ENCODE measurements around the gene RCSD1.

The RCSD1 gene

GRCh38 chr1:167663002-167663772 lies 33.2 kb downstream of the RCSD1 start:
- Histone ChIP-seq H3K4me3 (ENCODE audit: insufficient read depth in 1 of 2, low read depth in 1 of 2, low read length in 2 of 2) (no peak overlapping the region), H3K36me3 (ENCODE audit: control insufficient read depth in 1 of 2, insufficient read depth in 2 of 2, low read depth in 1 of 2, low read length in 2 of 2) (no peaks in the 10 kb centered on the region), H2BK5ac (ENCODE audit: low read depth, low read length, poor library complexity, severe bottlenecking) (no peak overlapping the region), H3K79me1 (replicated peaks; ENCODE audit: low read length, poor library complexity, severe bottlenecking) (no peaks in the 10 kb centered on the region), H2BK15ac (ENCODE audit: low read depth, poor library complexity, severe bottlenecking) (no peak overlapping the region), H3K18ac (ENCODE audit: low read depth in 1 of 2, low read length in 2 of 2) (peak overlapping the region; percentile 46 to 69), H3K14ac (ENCODE audit: low read length in 2 of 2) (no peak overlapping the region), H3K27ac (ENCODE audit: low read length, poor library complexity, severe bottlenecking) (peak overlapping the region; percentile 10), H3K9ac (ENCODE audit: low read length) (no peak overlapping the region), H3K4me1 (ENCODE audit: control insufficient read depth, insufficient read depth, low read depth, low read length) (peaks cover 18% of the 10 kb centered on the region), H4K8ac (ENCODE audit: low read length) (no peak overlapping the region), H3K4ac (ENCODE audit: low read depth in 1 of 2, low read length in 2 of 2) (peak overlapping the region in 1 of 2 experiments; percentile 32), H2BK12ac (ENCODE audit: low read length in 2 of 2) (no peak overlapping the region), H2AK5ac (ENCODE audit: low read length, severe bottlenecking) (no peak overlapping the region), H2BK120ac (ENCODE audit: low read depth, low read length) (no peak overlapping the region), H3K27me3 (ENCODE audit: control insufficient read depth in 1 of 2, insufficient read depth in 1 of 2, low read length in 2 of 2) (no peaks in the 10 kb centered on the region), H4K91ac (ENCODE audit: low read length) (peak overlapping the region; percentile 75), H3K4me2 (ENCODE audit: low read length, poor library complexity, severe bottlenecking) (no peak overlapping the region), H2AFZ (ENCODE audit: low read depth, low read length) (no peak overlapping the region), H3K9me3 (ENCODE audit: control insufficient read depth, low read length) (no peaks in the 10 kb centered on the region), H3K23ac (ENCODE audit: low read length in 2 of 2) (no peak overlapping the region)
- DNase-seq = peak; percentile 79
- 22% methylated on average over 8 of the region's 8 CpGs for WGBS

GRCh38 chr1:167665469-167665868 lies 35.4 kb downstream of the RCSD1 start:
- H3K4me1 ChIP-seq (ENCODE audit: control insufficient read depth, insufficient read depth, low read depth, low read length) = peaks cover 19% of the 10 kb centered on the region
- H2BK12ac ChIP-seq (ENCODE audit: low read length in 2 of 2) = no peak overlapping the region
- H4K8ac ChIP-seq (ENCODE audit: low read length) = no peak overlapping the region
- no peak for DNase-seq
- H2BK15ac ChIP-seq (ENCODE audit: low read depth, poor library complexity, severe bottlenecking) = no peak overlapping the region
- H3K9ac ChIP-seq (ENCODE audit: low read length) = no peak overlapping the region
- no peak overlapping the region for H3K4me3 ChIP-seq (ENCODE audit: insufficient read depth in 1 of 2, low read depth in 1 of 2, low read length in 2 of 2)
- H3K4me2 ChIP-seq (ENCODE audit: low read length, poor library complexity, severe bottlenecking) = no peak overlapping the region
- H4K91ac ChIP-seq (ENCODE audit: low read length) = no peak overlapping the region
- H2AFZ ChIP-seq (ENCODE audit: low read depth, low read length) = no peak overlapping the region
- H2BK120ac ChIP-seq (ENCODE audit: low read depth, low read length) = no peak overlapping the region
- H3K36me3 ChIP-seq (ENCODE audit: control insufficient read depth in 1 of 2, insufficient read depth in 2 of 2, low read depth in 1 of 2, low read length in 2 of 2) = no peaks in the 10 kb centered on the region
- H3K14ac ChIP-seq (ENCODE audit: low read length in 2 of 2) = no peak overlapping the region
- H2BK5ac ChIP-seq (ENCODE audit: low read depth, low read length, poor library complexity, severe bottlenecking) = no peak overlapping the region
- H2AK5ac ChIP-seq (ENCODE audit: low read length, severe bottlenecking) = no peak overlapping the region
- H3K9me3 ChIP-seq (ENCODE audit: control insufficient read depth, low read length) = no peaks in the 10 kb centered on the region
- no peak overlapping the region for H3K27ac ChIP-seq (ENCODE audit: low read length, poor library complexity, severe bottlenecking)
- H3K27me3 ChIP-seq (ENCODE audit: control insufficient read depth in 1 of 2, insufficient read depth in 1 of 2, low read length in 2 of 2) = no peaks in the 10 kb centered on the region
- WGBS = 83% methylated on average over 3 of the region's 4 CpGs
- H3K18ac ChIP-seq (ENCODE audit: low read depth in 1 of 2, low read length in 2 of 2) = no peak overlapping the region
- H3K4ac ChIP-seq (ENCODE audit: low read depth in 1 of 2, low read length in 2 of 2) = no peak overlapping the region
- no peak overlapping the region for H3K23ac ChIP-seq (ENCODE audit: low read length in 2 of 2)
- no peaks in the 10 kb centered on the region for H3K79me1 ChIP-seq (replicated peaks; ENCODE audit: low read length, poor library complexity, severe bottlenecking)

- Histone ChIP-seq H2AK5ac (ENCODE audit: low read length, severe bottlenecking) (no peak overlapping the region), H3K4me1 (ENCODE audit: control insufficient read depth, insufficient read depth, low read depth, low read length) (peaks cover 17% of the 10 kb centered on the region), H2BK5ac (ENCODE audit: low read depth, low read length, poor library complexity, severe bottlenecking) (no peak overlapping the region), H3K9me3 (ENCODE audit: control insufficient read depth, low read length) (no peaks in the 10 kb centered on the region), H3K36me3 (ENCODE audit: control insufficient read depth in 1 of 2, insufficient read depth in 2 of 2, low read depth in 1 of 2, low read length in 2 of 2) (no peaks in the 10 kb centered on the region), H3K79me1 (replicated peaks; ENCODE audit: low read length, poor library complexity, severe bottlenecking) (no peaks in the 10 kb centered on the region), H3K23ac (ENCODE audit: low read length in 2 of 2) (no peak overlapping the region), H3K14ac (ENCODE audit: low read length in 2 of 2) (no peak overlapping the region), H2BK120ac (ENCODE audit: low read depth, low read length) (no peak overlapping the region), H3K27ac (ENCODE audit: low read length, poor library complexity, severe bottlenecking) (no peak overlapping the region), H3K4me2 (ENCODE audit: low read length, poor library complexity, severe bottlenecking) (no peak overlapping the region), H3K18ac (ENCODE audit: low read depth in 1 of 2, low read length in 2 of 2) (no peak overlapping the region), H4K8ac (ENCODE audit: low read length) (peak overlapping the region; percentile 12), H3K9ac (ENCODE audit: low read length) (peak overlapping the region; percentile 20), H2AFZ (ENCODE audit: low read depth, low read length) (no peak overlapping the region), H2BK12ac (ENCODE audit: low read length in 2 of 2) (no peak overlapping the region), H4K91ac (ENCODE audit: low read length) (no peak overlapping the region), H3K4me3 (ENCODE audit: insufficient read depth in 1 of 2, low read depth in 1 of 2, low read length in 2 of 2) (no peak overlapping the region), H3K4ac (ENCODE audit: low read depth in 1 of 2, low read length in 2 of 2) (no peak overlapping the region), H2BK15ac (ENCODE audit: low read depth, poor library complexity, severe bottlenecking) (no peak overlapping the region), H3K27me3 (ENCODE audit: control insufficient read depth in 1 of 2, insufficient read depth in 1 of 2, low read length in 2 of 2) (no peaks in the 10 kb centered on the region)
- DNase-seq = peak; percentile 74
- WGBS = 32% methylated on average over 4 of the region's 4 CpGs
Observed at GRCh38 chr1:167666416-167666815, 36.4 kb downstream of the RCSD1 start.

- no peak overlapping the region for H3K4me2 ChIP-seq (ENCODE audit: low read length, poor library complexity, severe bottlenecking)
- H3K23ac ChIP-seq (ENCODE audit: low read length in 2 of 2) = no peak overlapping the region
- no peak overlapping the region for H3K4me3 ChIP-seq (ENCODE audit: insufficient read depth in 1 of 2, low read depth in 1 of 2, low read length in 2 of 2)
- no peak for DNase-seq
- no peak overlapping the region for H2BK5ac ChIP-seq (ENCODE audit: low read depth, low read length, poor library complexity, severe bottlenecking)
- H2AFZ ChIP-seq (ENCODE audit: low read depth, low read length) = no peak overlapping the region
- H3K14ac ChIP-seq (ENCODE audit: low read length in 2 of 2) = no peak overlapping the region
- H3K27ac ChIP-seq (ENCODE audit: low read length, poor library complexity, severe bottlenecking) = no peak overlapping the region
- WGBS = 100% methylated on average over 2 of the region's 2 CpGs
- H2BK120ac ChIP-seq (ENCODE audit: low read depth, low read length) = no peak overlapping the region
- H3K9me3 ChIP-seq (ENCODE audit: control insufficient read depth, low read length) = no peaks in the 10 kb centered on the region
- no peak overlapping the region for H4K91ac ChIP-seq (ENCODE audit: low read length)
- no peaks in the 10 kb centered on the region for H3K36me3 ChIP-seq (ENCODE audit: control insufficient read depth in 1 of 2, insufficient read depth in 2 of 2, low read depth in 1 of 2, low read length in 2 of 2)
- H3K4ac ChIP-seq (ENCODE audit: low read depth in 1 of 2, low read length in 2 of 2) = no peak overlapping the region
- H3K18ac ChIP-seq (ENCODE audit: low read depth in 1 of 2, low read length in 2 of 2) = no peak overlapping the region
- no peak overlapping the region for H2AK5ac ChIP-seq (ENCODE audit: low read length, severe bottlenecking)
- no peak overlapping the region for H2BK12ac ChIP-seq (ENCODE audit: low read length in 2 of 2)
- no peak overlapping the region for H2BK15ac ChIP-seq (ENCODE audit: low read depth, poor library complexity, severe bottlenecking)
- H4K8ac ChIP-seq (ENCODE audit: low read length) = no peak overlapping the region
- H3K4me1 ChIP-seq (ENCODE audit: control insufficient read depth, insufficient read depth, low read depth, low read length) = peaks cover 13% of the 10 kb centered on the region
- no peaks in the 10 kb centered on the region for H3K27me3 ChIP-seq (ENCODE audit: control insufficient read depth in 1 of 2, insufficient read depth in 1 of 2, low read length in 2 of 2)
- H3K9ac ChIP-seq (ENCODE audit: low read length) = no peak overlapping the region
- H3K79me1 ChIP-seq (replicated peaks; ENCODE audit: low read length, poor library complexity, severe bottlenecking) = no peaks in the 10 kb centered on the region
Observed at GRCh38 chr1:167667536-167667935, 37.5 kb downstream of the RCSD1 start.

Measured in mesenchymal stem cell (in vitro differentiated cells and primary cell).